HG03575 (cell line): ENCODE data around the gene PPM1L.

Source experiments
- ATAC-seq: cut with Tn5 transposase; IDR thresholded peaks from one replicate; pipeline ENCODE4 v1.9.1; 2021; ENCODE audit not compliant: unreplicated experiment, insufficient number of reproducible peaks, low FRiP score; ENCODE audit errors: extremely low read depth

The PPM1L gene

GRCh38 chr3:160829486-160830009 is 73.5 kb downstream of the PPM1L start:
- ATAC-seq, result no peak

- no peak for ATAC-seq
Observed at GRCh38 chr3:160830796-160831195, 74.8 kb downstream of the PPM1L start.

- no peak for ATAC-seq
Observed at GRCh38 chr3:160831401-160831800, 75.4 kb downstream of the PPM1L start.

GRCh38 chr3:160837394-160837980 is 81.5 kb downstream of the PPM1L start:
- ATAC-seq, result no peak

- ATAC-seq, result no peak
Observed at GRCh38 chr3:160840590-160840989, 84.6 kb downstream of the PPM1L start.

- ATAC-seq, result no peak
Observed at GRCh38 chr3:160841455-160841854, 85.4 kb downstream of the PPM1L start.

GRCh38 chr3:160842021-160843005 is 86.3 kb downstream of the PPM1L start:
- ATAC-seq, result no peak

- ATAC-seq, result no peak
Observed at GRCh38 chr3:160851629-160852210, 95.7 kb downstream of the PPM1L start.

GRCh38 chr3:160852856-160853255 is 96.8 kb downstream of the PPM1L start:
- ATAC-seq, result no peak

GRCh38 chr3:160856450-160856849 is 100.4 kb downstream of the PPM1L start:
- ATAC-seq, result no peak

GRCh38 chr3:160857476-160858119 is 101.6 kb downstream of the PPM1L start:
- no peak for ATAC-seq

GRCh38 chr3:160860346-160860745 is 104.3 kb downstream of the PPM1L start:
- ATAC-seq, result no peak

- ATAC-seq, result no peak
Observed at GRCh38 chr3:160869825-160870224, 113.8 kb downstream of the PPM1L start.

- ATAC-seq, result no peak
Observed at GRCh38 chr3:160870327-160870726, 114.3 kb downstream of the PPM1L start.

GRCh38 chr3:160874736-160875135 is 118.7 kb downstream of the PPM1L start:
- no peak for ATAC-seq

- ATAC-seq, result no peak
Observed at GRCh38 chr3:160876643-160877042, 120.6 kb downstream of the PPM1L start.

- no peak for ATAC-seq
Observed at GRCh38 chr3:160879859-160880258, 123.8 kb downstream of the PPM1L start.

GRCh38 chr3:160883373-160883772 is 127.3 kb downstream of the PPM1L start:
- ATAC-seq, result no peak

- no peak for ATAC-seq
Observed at GRCh38 chr3:160885791-160886286, 129.8 kb downstream of the PPM1L start.
